HCT116 (cell line): ENCODE data around the gene SLCO2B1. TPM values are rescaled to one million over a fixed set of nuclear protein-coding genes. Genes with fewer than 3 reads are reported as not detected.

Experiments used
- ATAC-seq: fragments of 200-7000 bp; cut with Tn5 transposase; 2 replicates; pipeline ENCODE4 v1.9.1; 2020; ENCODE audit warnings: mild to moderate bottlenecking, moderate library complexity
- BruUV-seq: library from RNA; stranded (reverse); fragments of 400-500 nt; replicated peaks from 2 replicates; lab custom pipeline; 2021; lab: Mats Ljungman, UMichigan
- CTCF ChIA-PET: fragments of 300-600 bp; sonication (Branson Sonifier 250); formaldehyde crosslinking; loops from one replicate; lab custom pipeline; 2021; ENCODE audit warnings: antibody characterized with exemption; lab: Charles Lee
- POLR2A ChIA-PET: fragments of 300-600, 350-600 bp; sonication (Branson Sonifier 250); formaldehyde crosslinking; loops from one replicate; lab custom pipeline; 2021; ENCODE audit warnings: antibody characterized with exemption; lab: Charles Lee
- RAD21 ChIA-PET, 2 experiments: fragments of 300-600 bp; sonication (Branson Sonifier 250); formaldehyde crosslinking; loops; one replicate each; lab custom pipeline; 2023; ENCODE audit warnings: low total read pairs in 2 of 2; ENCODE audit not compliant: uncharacterized antibody in 2 of 2, unreplicated experiment in 2 of 2, low non-redundant PET in 1 of 2; lab: Charles Lee
- DNase-seq: peaks from one replicate; pipeline ENCODE4 v3.0.0-alpha.2; 2010; ENCODE audit warnings: low read depth, low spot score
- H2AFZ ChIP-seq: fragments of 200-600 bp; shearing (Covaris generic), sonication (generic); 2 replicates; pipeline ENCODE4 v1.6.1; 2017; ENCODE audit warnings: low read depth, mixed run types, mixed read lengths, antibody characterized with exemption, low read length; ENCODE audit not compliant: poor library complexity, severe bottlenecking
- H3K27ac ChIP-seq: 2 replicates; pipeline ENCODE4 v1.5.1; 2012; ENCODE audit warnings: low read depth, low read length
- H3K27me3 ChIP-seq: fragments of 200-600 bp; sonication (generic); 2 replicates; pipeline ENCODE4 v1.6.1; 2016; ENCODE audit warnings: mixed run types, low read length, mixed read lengths; ENCODE audit not compliant: insufficient read depth
- H3K36me3 ChIP-seq, 2 experiments: fragments of 200-500 bp in 1 of 2; fragments of 200-600 bp in 1 of 2; sonication (Bioruptor generic) in 1 of 2; sonication (generic) in 1 of 2; 2 replicates each; pipeline versions ENCODE4 v1.5.1 to v1.6.1; 2014 to 2016; ENCODE audit warnings: low read length in 2 of 2, inconsistent platforms in 1 of 2, mixed read lengths in 1 of 2, mixed run types in 1 of 2; ENCODE audit not compliant: insufficient read depth in 2 of 2, control insufficient read depth in 1 of 2
- H3K4me1 ChIP-seq, 2 experiments: fragments of 200-600 bp in 1 of 2; sonication (generic) in 1 of 2; 2 replicates each; pipeline versions ENCODE4 v1.5.1 to v1.6.1; 2012 to 2017; ENCODE audit warnings: low read length in 2 of 2, inconsistent platforms in 1 of 2, mild to moderate bottlenecking in 1 of 2, mixed read lengths in 1 of 2, mixed run types in 1 of 2, moderate library complexity in 1 of 2; ENCODE audit not compliant: insufficient read depth in 2 of 2, control insufficient read depth in 1 of 2
- H3K4me2 ChIP-seq: fragments of 200-600 bp; sonication (generic); 2 replicates; pipeline ENCODE4 v1.6.1; 2017; ENCODE audit warnings: mixed run types, low read length, mixed read lengths
- H3K4me3 ChIP-seq, 2 experiments: fragments of 200-600 bp in 1 of 2; sonication (generic) in 1 of 2; replicated peaks in 1 of 2; 2 replicates each; pipeline ENCODE4 v1.5.1; 2011 to 2016; ENCODE audit warnings: low read length in 2 of 2, control low read depth in 1 of 2, low read depth in 1 of 2, mild to moderate bottlenecking in 1 of 2, mixed read lengths in 1 of 2, mixed run types in 1 of 2
- H3K79me2 ChIP-seq: fragments of 200-600 bp; sonication (generic); 2 replicates; pipeline ENCODE4 v1.6.1; 2017; ENCODE audit warnings: mild to moderate bottlenecking, mixed run types, low read length, moderate library complexity, mixed read lengths; ENCODE audit not compliant: insufficient read depth
- H3K9ac ChIP-seq: fragments of 200-600 bp; sonication (generic); 2 replicates; pipeline ENCODE4 v1.6.1; 2016; ENCODE audit warnings: low read length, mixed read lengths
- H3K9me2 ChIP-seq: fragments of 200-600 bp; sonication (generic), shearing (Covaris generic); 2 replicates; pipeline ENCODE4 v1.6.1; 2017; ENCODE audit warnings: mixed run types, mild to moderate bottlenecking, moderate library complexity; ENCODE audit not compliant: insufficient read depth
- H3K9me3 ChIP-seq, 2 experiments: fragments of 200-500 bp in 1 of 2; fragments of 200-600 bp in 1 of 2; sonication (Bioruptor generic) in 1 of 2; sonication (generic) in 1 of 2; 2 replicates each; pipeline ENCODE4 v1.6.1; 2014 to 2017; ENCODE audit warnings: low read length in 2 of 2, mixed read lengths in 2 of 2, inconsistent platforms in 1 of 2, low read depth in 1 of 2, mild to moderate bottlenecking in 1 of 2, mixed run types in 1 of 2, moderate library complexity in 1 of 2; ENCODE audit not compliant: control insufficient read depth in 1 of 2, insufficient read depth in 1 of 2
- H4K20me1 ChIP-seq: fragments of 200-600 bp; sonication (generic), shearing (Covaris generic); 2 replicates; pipeline ENCODE4 v1.6.1; 2017; ENCODE audit warnings: mixed run types, mild to moderate bottlenecking, moderate library complexity; ENCODE audit not compliant: insufficient read depth
- TCF7L2 ChIP-seq: IDR thresholded peaks from 2 replicates; pipeline ENCODE4 v1.7.0; 2011; ENCODE audit warnings: borderline replicate concordance, inconsistent platforms; ENCODE audit not compliant: insufficient read depth, insufficient read length; ENCODE audit errors: extremely low read depth
- ZBTB33 ChIP-seq: IDR thresholded peaks from 2 replicates; pipeline ENCODE4 v1.6.1; 2011; ENCODE audit warnings: mild to moderate bottlenecking, low read length, moderate library complexity; ENCODE audit not compliant: insufficient replicate concordance; ENCODE audit errors: extremely low read depth
- ZFX ChIP-seq: fragments of 450-650 bp; IDR thresholded peaks from 2 replicates; pipeline ENCODE4 v1.6.1; 2017
- intact Hi-C: fragments of 100-400 bp; cut with micrococcal nuclease; formaldehyde crosslinking; loops from 2 replicates; pipeline ENCODE4 v1.10.0; 2022
- total RNA-seq: library from RNA; stranded (reverse); gene quantifications from one replicate; pipeline ENCODE4 v1.2.1, GENCODE V29; 2021; ENCODE audit not compliant: unreplicated experiment
- TF ChIP-seq, protein P1 (sequence below): IDR thresholded peaks from 2 replicates; pipeline ENCODE4 v1.6.1; 2012
- TF ChIP-seq, protein P2 (sequence below), 3 experiments: fragments of 200-600 bp in 1 of 3; sonication (generic) in 1 of 3; IDR thresholded peaks in 2 of 3; conservative IDR thresholded peaks in 1 of 3; 2 replicates each; pipeline ENCODE4 v1.5.1; 2012 to 2017; ENCODE audit warnings: low read depth in 2 of 3, low read length in 2 of 3, antibody characterized with exemption in 1 of 3, borderline replicate concordance in 1 of 3, control low read depth in 1 of 3, mild to moderate bottlenecking in 1 of 3, mixed read lengths in 1 of 3, mixed run types in 1 of 3, moderate library complexity in 1 of 3; ENCODE audit not compliant: insufficient read depth in 1 of 3

The SLCO2B1 gene
- total RNA-seq, 1 experiment from 2014 or later = 0.81 TPM

DNA sequence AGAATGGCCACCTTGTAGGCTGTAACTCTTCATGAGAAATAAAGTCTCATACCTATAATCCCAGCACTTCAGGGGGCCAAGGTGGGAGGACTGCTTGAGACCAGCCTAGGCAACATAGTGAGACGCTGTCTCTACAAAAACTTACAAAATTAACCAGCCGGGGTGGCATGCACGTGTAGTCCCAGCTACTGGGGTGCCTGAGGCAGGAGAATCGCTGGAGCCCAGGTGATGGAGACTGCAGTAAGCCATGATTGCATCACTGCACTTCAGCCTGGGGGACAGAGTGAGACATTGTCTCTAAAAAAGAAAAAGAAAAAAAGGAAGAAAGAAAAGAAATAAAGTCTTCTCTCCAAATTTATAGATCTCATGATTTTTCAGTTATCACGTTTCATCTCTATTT, 4.2 kb upstream of the SLCO2B1 start:
- Histone ChIP-seq H4K20me1 (no peaks in the 10 kb centered on the region), H3K36me3 (no peaks in the 10 kb centered on the region), H3K4me1 (peaks cover 10 to 21% of the 10 kb centered on the region in 2 experiments), H3K4me3 (no peak overlapping the region), H3K27me3 (peaks cover 4% of the 10 kb centered on the region; the same call in 1 of the 2 replicates), H2AFZ (no peak overlapping the region), H3K9me2 (no peaks in the 10 kb centered on the region), H3K27ac (no peak overlapping the region), H3K4me2 (no peak overlapping the region), H3K9ac (no peak overlapping the region), H3K9me3 (no peaks in the 10 kb centered on the region), H3K79me2 (no peaks in the 10 kb centered on the region)
- DNase-seq (no peak), ATAC-seq (no peak)
- ChIA-PET POLR2A (no interaction called here), RAD21 (interaction anchor here in 1 of 2 experiments (2.5 kb wide), 1 partner anchor 58 kb away, joined by 24 read pairs; no protein-coding TSS in a partner anchor), CTCF (interaction anchor here (1.0 to 9.1 kb wide), 5 partner anchors 58 to 124 kb away, joined by 3 to 255 read pairs (median 70); partner anchors contain the start of gene TPBGL)
- TF ChIP-seq TCF7L2 = no peak
- TF ChIP-seq ZBTB33 = no peak
- TF ChIP-seq, protein P1, sequence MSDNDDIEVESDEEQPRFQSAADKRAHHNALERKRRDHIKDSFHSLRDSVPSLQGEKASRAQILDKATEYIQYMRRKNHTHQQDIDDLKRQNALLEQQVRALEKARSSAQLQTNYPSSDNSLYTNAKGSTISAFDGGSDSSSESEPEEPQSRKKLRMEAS = no peak
- TF ChIP-seq ZFX = no peak
- TF ChIP-seq, protein P2, sequence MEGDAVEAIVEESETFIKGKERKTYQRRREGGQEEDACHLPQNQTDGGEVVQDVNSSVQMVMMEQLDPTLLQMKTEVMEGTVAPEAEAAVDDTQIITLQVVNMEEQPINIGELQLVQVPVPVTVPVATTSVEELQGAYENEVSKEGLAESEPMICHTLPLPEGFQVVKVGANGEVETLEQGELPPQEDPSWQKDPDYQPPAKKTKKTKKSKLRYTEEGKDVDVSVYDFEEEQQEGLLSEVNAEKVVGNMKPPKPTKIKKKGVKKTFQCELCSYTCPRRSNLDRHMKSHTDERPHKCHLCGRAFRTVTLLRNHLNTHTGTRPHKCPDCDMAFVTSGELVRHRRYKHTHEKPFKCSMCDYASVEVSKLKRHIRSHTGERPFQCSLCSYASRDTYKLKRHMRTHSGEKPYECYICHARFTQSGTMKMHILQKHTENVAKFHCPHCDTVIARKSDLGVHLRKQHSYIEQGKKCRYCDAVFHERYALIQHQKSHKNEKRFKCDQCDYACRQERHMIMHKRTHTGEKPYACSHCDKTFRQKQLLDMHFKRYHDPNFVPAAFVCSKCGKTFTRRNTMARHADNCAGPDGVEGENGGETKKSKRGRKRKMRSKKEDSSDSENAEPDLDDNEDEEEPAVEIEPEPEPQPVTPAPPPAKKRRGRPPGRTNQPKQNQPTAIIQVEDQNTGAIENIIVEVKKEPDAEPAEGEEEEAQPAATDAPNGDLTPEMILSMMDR (IDR thresholded peaks at IDR 0.05 in 2 of 3, conservative IDR thresholded peaks at IDR 0.05 in 1 of 3; ENCODE audit: borderline replicate concordance in 1 of 3, insufficient read depth in 1 of 3, low read depth in 2 of 3, low read length in 2 of 3) = no peak
- no TSS peak for BruUV-seq
- intact Hi-C loops = no loop called here
